ENCODE measurements around the gene CEP131. TPM values are rescaled to one million over a fixed set of nuclear protein-coding genes. Genes with fewer than 3 reads are reported as not detected.
"Not testable (repeated sequence)": the region's sequence is repeated elsewhere in the genome, so short reads cannot be mapped to it uniquely, and the experiment has no call there.

The CEP131 gene
- total RNA-seq, 1 donor from 2014 or later, result 6.1 TPM

DNA sequence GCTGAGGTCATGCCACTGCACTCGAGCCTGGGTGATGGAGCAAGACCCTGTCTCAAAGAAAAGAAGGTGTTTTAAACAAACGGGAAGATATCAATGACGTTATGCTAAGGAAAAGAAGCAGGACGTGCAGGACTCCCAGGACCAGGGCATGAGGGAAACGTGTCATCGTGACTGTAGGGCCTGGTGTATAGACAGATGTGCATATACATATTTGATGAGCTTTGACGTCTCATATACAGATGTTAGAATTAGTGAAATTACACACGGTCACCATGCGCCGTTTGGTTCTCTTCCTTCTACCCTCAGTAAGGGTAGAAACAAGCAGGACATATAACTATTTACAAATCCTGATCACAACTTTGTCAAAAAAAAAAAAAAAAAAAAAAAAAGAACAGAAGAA, 75.1 kb downstream of the CEP131 start:
- intact Hi-C loops (cut with DNase I), result no loop called here
- H3K4me1 ChIP-seq, result peaks cover 6% of the 10 kb centered on the region
- H3K36me3 ChIP-seq, result no peaks in the 10 kb centered on the region
- H3K9me3 ChIP-seq, result no peaks in the 10 kb centered on the region
- H3K27ac ChIP-seq, result no peak overlapping the region
- H3K4me3 ChIP-seq, result no peak overlapping the region
- DNase-seq (ENCODE audit: extremely low spot score in 2 of 2), result no peak
- H3K27me3 ChIP-seq, result no peaks in the 10 kb centered on the region
- TF ChIP-seq CTCF (IDR thresholded peaks at IDR 0.05) (no peak), POLR2AphosphoS5 (IDR thresholded peaks at IDR 0.05; ENCODE audit: insufficient read depth in 1 of 2, low read depth in 1 of 2) (no peak), POLR2A (IDR thresholded peaks at IDR 0.05) (no peak)

GRCh38 chr17:81146208-81146607, 76.6 kb downstream of the CEP131 start:
- H3K4me3 ChIP-seq; H3K36me3 ChIP-seq; intact Hi-C loops (cut with DNase I); DNase-seq (ENCODE audit: extremely low spot score in 2 of 2); H3K27me3 ChIP-seq; H3K27ac ChIP-seq; H3K9me3 ChIP-seq: not testable (repeated sequence)
- peaks cover 10% of the 10 kb centered on the region for H3K4me1 ChIP-seq

- Histone ChIP-seq H3K4me1 (peaks cover 10% of the 10 kb centered on the region), H3K4me3 (no peak overlapping the region), H3K27ac (no peak overlapping the region), H3K9me3 (no peaks in the 10 kb centered on the region), H3K36me3 (no peaks in the 10 kb centered on the region), H3K27me3 (no peaks in the 10 kb centered on the region)
- intact Hi-C loops (cut with DNase I), result no loop called here
- DNase-seq (ENCODE audit: extremely low spot score in 2 of 2), result no peak
- TF ChIP-seq CTCF (IDR thresholded peaks at IDR 0.05) (no peak), POLR2AphosphoS5 (IDR thresholded peaks at IDR 0.05; ENCODE audit: insufficient read depth in 1 of 2, low read depth in 1 of 2) (no peak), POLR2A (IDR thresholded peaks at IDR 0.05) (no peak)
Observed at GRCh38 chr17:81144423-81144781, 78.4 kb downstream of the CEP131 start.

- intact Hi-C loops (cut with DNase I), result no loop called here
- no peak for TF ChIP-seq CTCF (IDR thresholded peaks at IDR 0.05)
- TF ChIP-seq POLR2A (IDR thresholded peaks at IDR 0.05), result no peak
- no peak for TF ChIP-seq POLR2AphosphoS5 (IDR thresholded peaks at IDR 0.05; ENCODE audit: insufficient read depth in 1 of 2, low read depth in 1 of 2)
- DNase-seq (ENCODE audit: extremely low spot score in 2 of 2), result no peak
- Histone ChIP-seq H3K27ac (no peak overlapping the region), H3K4me1 (peaks cover 10% of the 10 kb centered on the region), H3K4me3 (no peak overlapping the region), H3K27me3 (no peaks in the 10 kb centered on the region), H3K9me3 (no peaks in the 10 kb centered on the region), H3K36me3 (no peaks in the 10 kb centered on the region)
Observed at GRCh38 chr17:81143717-81144422, 78.9 kb downstream of the CEP131 start.

GRCh38 chr17:81143200-81143527, 79.6 kb downstream of the CEP131 start:
- no peak overlapping the region for H3K27ac ChIP-seq
- H3K4me3 ChIP-seq, result no peak overlapping the region
- peaks cover 10% of the 10 kb centered on the region for H3K4me1 ChIP-seq
- DNase-seq (ENCODE audit: extremely low spot score in 2 of 2), result no peak
- no peaks in the 10 kb centered on the region for H3K9me3 ChIP-seq
- H3K27me3 ChIP-seq, result no peaks in the 10 kb centered on the region
- intact Hi-C loops (cut with DNase I), result no loop called here
- TF ChIP-seq POLR2A (IDR thresholded peaks at IDR 0.05), result no peak
- no peak for TF ChIP-seq CTCF (IDR thresholded peaks at IDR 0.05)
- no peak for TF ChIP-seq POLR2AphosphoS5 (IDR thresholded peaks at IDR 0.05; ENCODE audit: insufficient read depth in 1 of 2, low read depth in 1 of 2)
- no peaks in the 10 kb centered on the region for H3K36me3 ChIP-seq

Data from vagina (tissue), 2 donors.